Hepatocyte (in vitro differentiated cells): ENCODE measurements around the gene CDRT15. TPM values are rescaled to one million over a fixed set of nuclear protein-coding genes. Genes with fewer than 3 reads are reported as not detected.

Source experiments
- DNase-seq: peaks from one replicate; pipeline ENCODE4 v3.0.0-alpha.2; 2016; ENCODE audit warnings: low spot score
- H2AFZ ChIP-seq: fragments of 200-600 bp; sonication (generic); 2 replicates; pipeline ENCODE4 v1.6.0; 2016; ENCODE audit warnings: antibody characterized with exemption, mild to moderate bottlenecking
- H3K27ac ChIP-seq: fragments of 200-600 bp; sonication (generic); 2 replicates; pipeline ENCODE4 v1.5.1; 2016; ENCODE audit warnings: mild to moderate bottlenecking
- H3K27me3 ChIP-seq: fragments of 200-600 bp; sonication (generic); 2 replicates; pipeline ENCODE4 v1.6.1; 2016
- H3K36me3 ChIP-seq: fragments of 200-600 bp; sonication (generic); replicated peaks from 2 replicates; pipeline ENCODE4 v1.5.1; 2016; ENCODE audit warnings: low read depth; ENCODE audit not compliant: insufficient read depth
- H3K4me1 ChIP-seq: fragments of 200-600 bp; sonication (generic); 2 replicates; pipeline ENCODE4 v1.5.1; 2016; ENCODE audit warnings: mild to moderate bottlenecking, moderate library complexity; ENCODE audit not compliant: insufficient read depth
- H3K4me2 ChIP-seq: fragments of 200-600 bp; sonication (generic); 2 replicates; pipeline ENCODE4 v1.6.0; 2016
- H3K4me3 ChIP-seq: fragments of 200-600 bp; sonication (generic); 2 replicates; pipeline ENCODE4 v1.5.1; 2016; ENCODE audit warnings: mild to moderate bottlenecking
- H3K79me2 ChIP-seq: fragments of 200-600 bp; sonication (generic); 2 replicates; pipeline ENCODE4 v1.6.0; 2017; ENCODE audit warnings: mild to moderate bottlenecking
- H3K9me2 ChIP-seq: fragments of 200-600 bp; sonication (generic); replicated peaks from 2 replicates; pipeline ENCODE4 v1.6.0; 2017; ENCODE audit warnings: mild to moderate bottlenecking; ENCODE audit not compliant: insufficient read depth
- H3K9me3 ChIP-seq: fragments of 200-600 bp; sonication (generic); 2 replicates; pipeline ENCODE4 v1.5.1; 2016; ENCODE audit warnings: low read depth, mild to moderate bottlenecking
- H4K20me1 ChIP-seq: fragments of 200-600 bp; sonication (generic); 2 replicates; pipeline ENCODE4 v1.6.0; 2016; ENCODE audit warnings: mild to moderate bottlenecking; ENCODE audit not compliant: insufficient read depth, poor library complexity, severe bottlenecking
- EZH2 ChIP-seq: fragments of 200-600 bp; sonication (generic); IDR thresholded peaks from 2 replicates; pipeline ENCODE4 v1.6.1; 2016; ENCODE audit warnings: antibody characterized with exemption, mild to moderate bottlenecking, borderline replicate concordance
- EZH2phosphoT487 ChIP-seq: fragments of 200-600 bp; sonication (generic); IDR thresholded peaks from one replicate; pipeline ENCODE4 v1.6.1; 2018; ENCODE audit warnings: antibody characterized with exemption, mild to moderate bottlenecking, low read depth, moderate library complexity; ENCODE audit not compliant: unreplicated experiment, severe bottlenecking
- WGBS: methylation state at CpG from one replicate; pipeline ENCODE4 v1.1.6; 2016; ENCODE audit warnings: low lambda C conversion rate; ENCODE audit errors: missing lambda C conversion rate; 5-methylcytosine and 5-hydroxymethylcytosine counted together
- polyA plus RNA-seq: library from polyadenylated mRNA; unstranded; fragments of >200 nt; fragmentation: Nextera tagmentation; extraction: Ambion mirVana; gene quantifications from 2 replicates; pipeline ENCODE4 v1.2.1, GENCODE V29; 2016
- total RNA-seq: library from RNA; depleted of rRNA; stranded (reverse); fragments of >200 nt; gene quantifications from 2 replicates; pipeline ENCODE4 v1.2.3, GENCODE V29; 2014
- TF ChIP-seq, protein P1 (sequence below): fragments of 200-600 bp; sonication (generic); IDR thresholded peaks from 2 replicates; pipeline ENCODE4 v1.5.1; 2016; ENCODE audit warnings: antibody characterized with exemption, mild to moderate bottlenecking; ENCODE audit not compliant: poor library complexity

Gene CDRT15
- total and polyA plus RNA-seq, 2 experiments from 2014 or later, result not detected

DNA sequence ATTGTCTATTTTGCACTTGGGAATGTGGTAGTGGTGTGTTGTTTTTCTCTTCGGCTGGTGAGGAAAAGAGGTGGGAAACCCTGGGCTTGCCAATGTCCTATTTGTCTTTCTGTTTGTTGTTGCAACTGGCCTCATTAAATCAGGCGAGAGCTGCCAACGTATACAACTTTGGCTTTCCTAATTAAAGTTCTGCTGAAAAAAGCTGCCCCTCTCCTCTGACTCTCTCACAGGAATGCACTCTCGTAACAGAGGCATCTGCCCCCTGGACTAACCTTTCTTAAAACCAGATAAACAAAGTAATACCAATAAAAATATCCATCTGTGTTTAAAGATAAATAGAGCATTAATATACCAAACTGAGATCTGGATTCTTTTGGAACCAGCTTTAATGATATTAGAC is 7.8 kb downstream of the CDRT15 start:
- no peak overlapping the region for H3K27ac ChIP-seq
- H3K9me2 ChIP-seq, result no peaks in the 10 kb centered on the region
- H3K4me3 ChIP-seq, result no peak overlapping the region
- no peak overlapping the region for H3K4me2 ChIP-seq
- H3K4me1 ChIP-seq, result no peaks in the 10 kb centered on the region
- WGBS, result 35% methylated on average over 4 of the region's 4 CpGs
- no peaks in the 10 kb centered on the region for H4K20me1 ChIP-seq
- no peaks in the 10 kb centered on the region for H3K79me2 ChIP-seq
- DNase-seq, result no peak
- H3K36me3 ChIP-seq, result no peaks in the 10 kb centered on the region
- H3K9me3 ChIP-seq, result no peaks in the 10 kb centered on the region
- no peaks in the 10 kb centered on the region for H3K27me3 ChIP-seq
- no peak for TF ChIP-seq EZH2
- no peak for TF ChIP-seq EZH2phosphoT487
- TF ChIP-seq, protein P1, sequence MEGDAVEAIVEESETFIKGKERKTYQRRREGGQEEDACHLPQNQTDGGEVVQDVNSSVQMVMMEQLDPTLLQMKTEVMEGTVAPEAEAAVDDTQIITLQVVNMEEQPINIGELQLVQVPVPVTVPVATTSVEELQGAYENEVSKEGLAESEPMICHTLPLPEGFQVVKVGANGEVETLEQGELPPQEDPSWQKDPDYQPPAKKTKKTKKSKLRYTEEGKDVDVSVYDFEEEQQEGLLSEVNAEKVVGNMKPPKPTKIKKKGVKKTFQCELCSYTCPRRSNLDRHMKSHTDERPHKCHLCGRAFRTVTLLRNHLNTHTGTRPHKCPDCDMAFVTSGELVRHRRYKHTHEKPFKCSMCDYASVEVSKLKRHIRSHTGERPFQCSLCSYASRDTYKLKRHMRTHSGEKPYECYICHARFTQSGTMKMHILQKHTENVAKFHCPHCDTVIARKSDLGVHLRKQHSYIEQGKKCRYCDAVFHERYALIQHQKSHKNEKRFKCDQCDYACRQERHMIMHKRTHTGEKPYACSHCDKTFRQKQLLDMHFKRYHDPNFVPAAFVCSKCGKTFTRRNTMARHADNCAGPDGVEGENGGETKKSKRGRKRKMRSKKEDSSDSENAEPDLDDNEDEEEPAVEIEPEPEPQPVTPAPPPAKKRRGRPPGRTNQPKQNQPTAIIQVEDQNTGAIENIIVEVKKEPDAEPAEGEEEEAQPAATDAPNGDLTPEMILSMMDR, result no peak
- no peak overlapping the region for H2AFZ ChIP-seq

DNA sequence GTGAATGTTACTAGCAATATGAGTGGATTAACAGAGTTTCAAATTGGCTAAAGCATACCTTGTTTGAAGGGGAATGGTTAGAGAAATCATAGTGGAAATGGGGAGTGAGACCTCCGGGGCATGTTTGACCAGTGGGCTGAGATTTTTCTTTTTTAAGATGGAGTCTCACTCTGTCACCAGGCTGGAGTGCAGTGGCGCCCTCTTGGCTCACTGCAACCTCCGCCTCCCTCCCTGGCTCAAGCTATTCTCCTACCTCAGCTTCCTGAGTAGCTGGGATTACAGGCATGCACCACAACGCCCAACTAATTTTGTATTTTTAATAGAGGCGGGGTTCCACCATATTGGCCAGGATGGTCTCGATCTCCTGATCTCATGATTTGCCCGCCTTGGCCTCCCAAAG is 9.6 kb downstream of the CDRT15 start:
- no peak overlapping the region for H3K4me3 ChIP-seq
- H3K9me2 ChIP-seq, result no peaks in the 10 kb centered on the region
- WGBS, result 95% methylated on average over 7 of the region's 7 CpGs
- H2AFZ ChIP-seq, result no peak overlapping the region
- no peaks in the 10 kb centered on the region for H3K9me3 ChIP-seq
- no peak overlapping the region for H3K27ac ChIP-seq
- no peaks in the 10 kb centered on the region for H3K4me1 ChIP-seq
- no peak overlapping the region for H3K4me2 ChIP-seq
- no peaks in the 10 kb centered on the region for H3K27me3 ChIP-seq
- no peak for DNase-seq
- no peaks in the 10 kb centered on the region for H3K79me2 ChIP-seq
- TF ChIP-seq, protein P1, result no peak
- TF ChIP-seq EZH2phosphoT487 (no peak), EZH2 (no peak)
- no peaks in the 10 kb centered on the region for H4K20me1 ChIP-seq
- no peaks in the 10 kb centered on the region for H3K36me3 ChIP-seq

DNA sequence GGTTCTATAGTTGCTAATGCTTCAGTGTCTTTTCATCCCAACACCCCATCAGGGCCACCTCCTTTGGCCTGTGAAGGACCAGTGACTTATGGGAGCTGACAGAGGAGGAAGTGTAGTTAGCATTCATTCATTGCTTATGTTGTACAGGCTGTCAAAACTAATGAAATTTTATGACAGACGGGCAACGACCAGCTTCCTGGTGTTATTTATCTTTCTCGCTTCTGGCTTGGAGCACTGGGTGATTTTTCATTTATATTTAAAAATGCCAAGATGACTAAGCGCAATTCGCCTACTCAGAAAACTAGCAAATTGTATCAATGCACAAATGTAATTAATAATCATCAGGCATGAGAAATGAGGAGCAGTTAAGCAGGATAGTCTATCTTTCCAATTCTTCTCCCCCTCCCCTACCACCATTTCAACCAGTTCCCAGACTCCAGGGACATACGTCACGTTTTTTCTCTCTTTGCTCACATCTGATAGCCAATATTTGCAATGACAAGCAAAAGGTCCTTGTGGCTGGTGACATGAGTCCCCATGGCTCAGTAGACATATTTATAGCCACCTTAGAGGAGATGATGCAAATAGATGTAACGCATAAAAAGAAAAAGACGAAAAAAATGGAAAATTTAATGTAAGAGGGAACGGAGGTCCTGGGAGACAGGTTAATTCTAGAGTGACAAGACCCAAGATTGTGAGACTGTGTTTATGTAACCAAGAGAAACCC is 11.2 kb downstream of the CDRT15 start:
- no peaks in the 10 kb centered on the region for H3K79me2 ChIP-seq
- 83% methylated on average over 10 of the region's 10 CpGs for WGBS
- TF ChIP-seq, protein P1, result no peak

DNA sequence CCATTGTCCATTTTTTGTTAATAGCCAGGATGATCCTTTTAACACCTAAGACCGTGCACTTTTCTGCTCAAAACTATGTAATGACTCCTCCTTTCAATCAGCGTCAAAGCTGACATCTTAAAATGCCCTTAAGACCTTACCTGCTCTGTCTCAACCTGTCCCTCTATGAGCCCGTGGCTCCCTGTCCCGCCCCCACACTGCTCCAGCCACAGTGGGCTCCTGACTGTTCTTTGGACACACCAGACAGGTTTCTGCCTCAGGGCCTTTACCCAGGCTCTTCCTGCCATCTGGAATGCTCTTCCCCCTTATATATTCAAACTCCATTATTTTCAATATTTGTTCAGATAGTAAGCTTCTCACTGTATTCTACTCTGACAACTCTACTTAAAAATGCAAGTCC is 14.1 kb downstream of the CDRT15 start:
- H2AFZ ChIP-seq, result no peak overlapping the region
- WGBS, result 61% methylated on average over 4 of the region's 4 CpGs
- no peaks in the 10 kb centered on the region for H3K9me2 ChIP-seq
- DNase-seq, result no peak
- H4K20me1 ChIP-seq, result no peaks in the 10 kb centered on the region
- H3K9me3 ChIP-seq, result no peaks in the 10 kb centered on the region
- H3K4me1 ChIP-seq, result no peaks in the 10 kb centered on the region
- H3K4me3 ChIP-seq, result no peak overlapping the region
- no peak overlapping the region for H3K4me2 ChIP-seq
- H3K27me3 ChIP-seq, result no peaks in the 10 kb centered on the region
- no peaks in the 10 kb centered on the region for H3K79me2 ChIP-seq
- TF ChIP-seq, protein P1, result no peak
- TF ChIP-seq EZH2phosphoT487 (no peak), EZH2 (no peak)
- no peaks in the 10 kb centered on the region for H3K36me3 ChIP-seq
- H3K27ac ChIP-seq, result no peak overlapping the region

More for the DNA sequence above, 11.2 kb downstream of the CDRT15 start:
- no peak overlapping the region for H3K27ac ChIP-seq
- DNase-seq, result no peak
- no peaks in the 10 kb centered on the region for H3K27me3 ChIP-seq
- H3K4me2 ChIP-seq, result no peak overlapping the region
- H3K9me3 ChIP-seq, result no peaks in the 10 kb centered on the region
- no peaks in the 10 kb centered on the region for H3K9me2 ChIP-seq
- H3K4me3 ChIP-seq, result no peak overlapping the region
- H3K4me1 ChIP-seq, result no peaks in the 10 kb centered on the region
- no peaks in the 10 kb centered on the region for H4K20me1 ChIP-seq
- H3K36me3 ChIP-seq, result no peaks in the 10 kb centered on the region
- H2AFZ ChIP-seq, result no peak overlapping the region
